SK-N-SH (cell line): ENCODE data around the gene ACTR1A. TPM values are rescaled to one million over a fixed set of nuclear protein-coding genes. Genes with fewer than 3 reads are reported as not detected.

Source experiments
- CTCF ChIA-PET: fragments of 300-600, 350-600 bp; formaldehyde crosslinking; extraction: SDS; loops from one replicate; lab custom pipeline; 2021; lab: Yijun Ruan, JAX
- POLR2A ChIA-PET: fragments of 350-600 bp; sonication (Branson Sonifier 250); formaldehyde crosslinking; extraction: SDS; loops from one replicate; lab custom pipeline; 2020; ENCODE audit warnings: antibody characterized with exemption, inconsistent platforms; lab: Yijun Ruan, JAX
- DNase-seq: peaks from one replicate; pipeline ENCODE4 v3.0.0; 2012
- H2AFZ ChIP-seq: fragments of 200-600 bp; sonication (generic); 2 replicates; pipeline ENCODE4 v1.8.1; 2016; ENCODE audit warnings: antibody characterized with exemption, mild to moderate bottlenecking, low read depth
- H3F3A ChIP-seq: fragments of 200-600 bp; sonication (generic); replicated peaks from 2 replicates; pipeline ENCODE3; 2016; ENCODE audit warnings: antibody characterized with exemption, mild to moderate bottlenecking; ENCODE audit not compliant: insufficient read depth
- H3K27ac ChIP-seq, 2 experiments: fragments of 200-500 bp in 1 of 2; fragments of 200-600 bp in 1 of 2; sonication (Bioruptor generic) in 1 of 2; sonication (generic), shearing (Covaris generic) in 1 of 2; 2 replicates each; pipeline versions ENCODE4 v1.5.1 to v1.6.1; 2014 to 2016; ENCODE audit warnings: low read depth in 2 of 2, inconsistent platforms in 1 of 2, low read length in 1 of 2, mild to moderate bottlenecking in 1 of 2, mixed read lengths in 1 of 2
- H3K27me3 ChIP-seq: fragments of 200-600 bp; sonication (generic), shearing (Covaris generic); 2 replicates; pipeline ENCODE4 v1.6.1; 2016; ENCODE audit warnings: mixed run types; ENCODE audit not compliant: insufficient read depth
- H3K36me3 ChIP-seq, 2 experiments: fragments of 200-500 bp in 1 of 2; fragments of 200-600 bp in 1 of 2; sonication (Bioruptor generic) in 1 of 2; sonication (generic) in 1 of 2; replicated peaks in 1 of 2; 2 replicates each; pipeline versions ENCODE3 to v1.5.1; 2014 to 2016; ENCODE audit warnings: low read length in 1 of 2, mild to moderate bottlenecking in 1 of 2; ENCODE audit not compliant: insufficient read depth in 2 of 2, control insufficient read depth in 1 of 2
- H3K4me1 ChIP-seq, 2 experiments: fragments of 200-500 bp in 1 of 2; fragments of 200-600 bp in 1 of 2; sonication (Bioruptor generic) in 1 of 2; sonication (generic), shearing (Covaris generic) in 1 of 2; 2 replicates each; pipeline versions ENCODE4 v1.5.1 to v1.6.1; 2014 to 2016; ENCODE audit warnings: low read depth in 1 of 2, low read length in 1 of 2, mixed run types in 1 of 2; ENCODE audit not compliant: insufficient read depth in 2 of 2, control insufficient read depth in 1 of 2
- H3K4me2 ChIP-seq: fragments of 200-600 bp; sonication (generic), shearing (Covaris generic); 2 replicates; pipeline ENCODE4 v1.6.1; 2017; ENCODE audit warnings: mixed run types
- H3K4me3 ChIP-seq, 2 experiments: fragments of 200-500 bp in 1 of 2; fragments of 200-600 bp in 1 of 2; sonication (Bioruptor generic) in 1 of 2; sonication (generic), shearing (Covaris generic) in 1 of 2; 2 replicates each; pipeline versions ENCODE4 v1.5.1 to v1.8.1; 2014 to 2016; ENCODE audit warnings: low read depth in 2 of 2, inconsistent platforms in 1 of 2, low read length in 1 of 2, mild to moderate bottlenecking in 1 of 2, mixed read lengths in 1 of 2, moderate library complexity in 1 of 2
- H3K79me2 ChIP-seq: fragments of 200-600 bp; sonication (generic); 2 replicates; pipeline ENCODE4 v1.8.1; 2017; ENCODE audit warnings: mild to moderate bottlenecking; ENCODE audit not compliant: insufficient read depth
- H3K9ac ChIP-seq: fragments of 200-600 bp; sonication (generic); 2 replicates; pipeline ENCODE4 v1.6.1; 2017; ENCODE audit warnings: mixed run types
- H3K9me2 ChIP-seq: fragments of 200-600 bp; sonication (generic); 2 replicates; pipeline ENCODE4 v1.6.1; 2017; ENCODE audit warnings: mixed run types
- H3K9me3 ChIP-seq: fragments of 200-600 bp; sonication (generic); 2 replicates; pipeline ENCODE4 v1.6.1; 2017; ENCODE audit warnings: mixed run types, mild to moderate bottlenecking, moderate library complexity
- H4K20me1 ChIP-seq: fragments of 200-600 bp; sonication (generic); 2 replicates; pipeline ENCODE4 v1.6.1; 2017; ENCODE audit warnings: mild to moderate bottlenecking, mixed run types; ENCODE audit not compliant: insufficient read depth
- CHD2 ChIP-seq: fragments of 150-350 bp; IDR thresholded peaks from 2 replicates; pipeline ENCODE4 v1.6.1; 2018; ENCODE audit warnings: low read length; ENCODE audit not compliant: partially characterized antibody
- CTCF ChIP-seq: fragments of 200-600 bp; sonication (generic); IDR thresholded peaks from 2 replicates; pipeline ENCODE4 v1.6.1; 2017; ENCODE audit warnings: antibody characterized with exemption, mild to moderate bottlenecking, moderate library complexity
- ELF1 ChIP-seq: IDR thresholded peaks from 2 replicates; pipeline ENCODE4 v1.4.0; 2012
- EP300 ChIP-seq, 2 experiments: IDR thresholded peaks; 2 replicates each; pipeline versions ENCODE4 v1.4.0 to v1.6.1; 2012; ENCODE audit warnings: borderline replicate concordance in 1 of 2, low read depth in 1 of 2, low read length in 1 of 2
- FOSL2 ChIP-seq: IDR thresholded peaks from 2 replicates; pipeline ENCODE4 v1.4.0; 2012; ENCODE audit warnings: low read depth, mild to moderate bottlenecking, moderate library complexity, borderline replicate concordance
- FOXM1 ChIP-seq: IDR thresholded peaks from 2 replicates; pipeline ENCODE4 v1.4.0; 2012; ENCODE audit warnings: low read depth, mild to moderate bottlenecking
- GATA2 ChIP-seq: sonication (generic); formaldehyde crosslinking; IDR thresholded peaks from 2 replicates; pipeline ENCODE4 v1.5.0; 2020; ENCODE audit warnings: mild to moderate bottlenecking, missing genetic modification reagents
- IRF3 ChIP-seq: fragments of 150-350 bp; IDR thresholded peaks from 2 replicates; pipeline ENCODE4 v1.6.1; 2016; ENCODE audit warnings: mild to moderate bottlenecking, low read depth, low read length
- JUND ChIP-seq: IDR thresholded peaks from 2 replicates; pipeline ENCODE4 v1.4.0; 2012
- MXI1 ChIP-seq: IDR thresholded peaks from 2 replicates; pipeline ENCODE4 v1.6.1; 2012; ENCODE audit warnings: mild to moderate bottlenecking, low read depth, low read length, improper control_type of control experiment
- PBX3 ChIP-seq: IDR thresholded peaks from 2 replicates; pipeline ENCODE4; 2012
- REST ChIP-seq: IDR thresholded peaks from 2 replicates; pipeline ENCODE4 v1.6.1; 2012; ENCODE audit warnings: mild to moderate bottlenecking, low read depth, low read length, moderate library complexity
- RXRA ChIP-seq: IDR thresholded peaks from 2 replicates; pipeline ENCODE4 v1.4.0; 2012; ENCODE audit warnings: low read depth, mild to moderate bottlenecking, borderline replicate concordance
- SIN3A ChIP-seq: IDR thresholded peaks from 2 replicates; pipeline ENCODE4 v1.6.1; 2012; ENCODE audit warnings: low read depth, mild to moderate bottlenecking, low read length, moderate library complexity, borderline replicate concordance
- USF1 ChIP-seq: IDR thresholded peaks from 2 replicates; pipeline ENCODE4 v1.4.0; 2012; ENCODE audit warnings: low read depth, borderline replicate concordance
- WGBS: methylation state at CpG from one replicate; pipeline ENCODE4 v1.1.6; 2017; ENCODE audit warnings: low lambda C conversion rate; 5-methylcytosine and 5-hydroxymethylcytosine counted together
- polyA plus RNA-seq, 3 experiments: library from polyadenylated mRNA; depleted of rRNA; stranded (reverse); fragments of >200 nt; gene quantifications; 2 replicates each; pipeline ENCODE4 v1.2.3, GENCODE V29; 2012

ACTR1A gene
- polyA plus RNA-seq, 1 of the 3 experiments (the other 2 are of a cell fraction): 106 TPM

DNA sequence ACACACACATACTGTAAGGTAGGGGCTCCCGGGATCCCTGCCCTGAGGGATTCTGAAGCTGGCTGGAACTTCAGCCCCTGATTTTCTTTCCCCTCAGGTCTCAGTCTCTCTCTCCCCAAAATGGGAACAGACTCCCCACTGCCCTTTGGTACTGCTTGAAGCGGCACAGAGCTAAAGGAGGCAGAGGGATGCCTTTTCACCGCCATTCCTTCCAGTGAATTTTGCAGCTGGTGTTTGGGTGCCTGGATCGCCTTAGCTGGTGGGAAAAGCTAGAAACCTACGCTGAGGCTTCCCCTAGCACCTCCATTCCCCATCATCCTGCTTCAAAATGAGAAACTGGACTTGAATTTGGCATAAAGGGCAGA lies 67.4 kb downstream of the ACTR1A start:
- TF ChIP-seq GATA2 (no peak), REST (no peak), SIN3A (no peak), CTCF (no peak), RXRA (no peak), JUND (no peak)
- TF ChIP-seq, all 33 proteins: peak for 0
- no peaks in the 10 kb centered on the region for H3K9me3 ChIP-seq
- no peak overlapping the region for H3K27ac ChIP-seq
- CTCF ChIA-PET: interaction anchor here (1.9 to 3.7 kb wide), 2 partner anchors 13 to 35 kb away, joined by 10 to 23 read pairs; partner anchors contain the start of gene FBXL15
- WGBS: 90% methylated on average over 5 of the region's 5 CpGs
- no peak overlapping the region for H2AFZ ChIP-seq
- H3K9me2 ChIP-seq: no peaks in the 10 kb centered on the region
- DNase-seq: no peak
- POLR2A ChIA-PET: interaction anchor here (1.0 to 2.5 kb wide), 3 partner anchors 12 to 16 kb away, joined by 3 to 8 read pairs (median 4); partner anchors contain the start of gene C10orf95
- H3K36me3 ChIP-seq: peaks cover 0 to 3% of the 10 kb centered on the region in 2 experiments
- H3K27me3 ChIP-seq: no peaks in the 10 kb centered on the region
- H3K4me3 ChIP-seq: no peak overlapping the region
- H3F3A ChIP-seq: no peaks in the 10 kb centered on the region
- peaks cover 14% of the 10 kb centered on the region for H3K79me2 ChIP-seq
- H4K20me1 ChIP-seq: no peaks in the 10 kb centered on the region
- peaks cover 0 to 6% of the 10 kb centered on the region in 2 experiments; a peak in 1 of 4 replicates for H3K4me1 ChIP-seq
- no peak overlapping the region for H3K9ac ChIP-seq
- no peak overlapping the region for H3K4me2 ChIP-seq

GRCh38 chr10:102434394-102435132 lies 67.9 kb downstream of the ACTR1A start:
- CTCF ChIA-PET: interaction anchor here (1.2 to 3.7 kb wide), 4 partner anchors 12 to 41 kb away, joined by 3 to 23 read pairs (median 7); partner anchors contain the start of gene FBXL15
- TF ChIP-seq ELF1 (no peak), MXI1 (no peak), FOXM1 (no peak), CHD2 (no peak), PBX3 (no peak), FOSL2 (no peak), USF1 (no peak), EP300 (IDR thresholded peaks at IDR 0.05; ENCODE audit: borderline replicate concordance in 1 of 2, low read depth in 1 of 2, low read length in 1 of 2) (no peak), IRF3 (no peak)

More at GRCh38 chr10:102434394-102435132, 67.9 kb downstream of the ACTR1A start:
- POLR2A ChIA-PET: interaction anchor here (1.2 to 2.5 kb wide), 2 partner anchors 12 to 17 kb away, joined by 4 to 8 read pairs; partner anchors contain the start of gene C10orf95
- Histone ChIP-seq H2AFZ (no peak overlapping the region), H3K9ac (no peak overlapping the region), H3K4me2 (no peak overlapping the region), H3K9me3 (no peaks in the 10 kb centered on the region), H3K27me3 (no peaks in the 10 kb centered on the region), H3K27ac (no peak overlapping the region), H3F3A (no peaks in the 10 kb centered on the region), H3K79me2 (peaks cover 14% of the 10 kb centered on the region), H3K36me3 (peaks cover 0 to 3% of the 10 kb centered on the region in 2 experiments), H3K9me2 (no peaks in the 10 kb centered on the region), H3K4me3 (no peak overlapping the region), H4K20me1 (no peaks in the 10 kb centered on the region), H3K4me1 (peaks cover 0 to 6% of the 10 kb centered on the region in 2 experiments; a peak in 1 of 4 replicates)
- 55% methylated on average over 9 of the region's 9 CpGs for WGBS
- DNase-seq: no peak
